Adrenal gland (tissue), 5 donors: Measurements from ENCODE around the gene ANKRD44.

Source experiments
- CTCF ChIP-seq, 6 experiments: fragments of 450-650 bp in 4 of 6; fragments of 200-600 bp in 2 of 6; sonication (generic) in 1 of 6; IDR thresholded peaks; 1 replicate in 5 of 6; 2 replicates in 1 of 6; pipeline versions ENCODE4 v1.5.1 to v1.8.0; 2016 to 2021; ENCODE audit warnings: antibody characterized with exemption in 6 of 6, mild to moderate bottlenecking in 2 of 6, moderate library complexity in 1 of 6
- POLR2A ChIP-seq, 2 donors: fragments of 450-650 bp; IDR thresholded peaks; one replicate each; pipeline ENCODE4 v1.6.1; 2017; ENCODE audit warnings: antibody characterized with exemption in 2 of 2, mild to moderate bottlenecking in 2 of 2, moderate library complexity in 1 of 2
- donor health status: DM: no; HTN: no; CAD: no.

GRCh38 chr2:197258580-197258979 lies 52.0 kb downstream of the ANKRD44 start:
- no peak for TF ChIP-seq POLR2A (IDR thresholded peaks at IDR 0.05)
- TF ChIP-seq CTCF (IDR thresholded peaks at IDR 0.05) = no peak
